ENCODE results near the gene HIVEP3. TPM values are rescaled to one million over a fixed set of nuclear protein-coding genes. Genes with fewer than 3 reads are reported as not detected.
A peak's percentile ranks its signal among the peaks of the same experiment; 100 is the strongest.

HIVEP3 gene
- total RNA-seq, 4 donors from 2014 or later, result 6.1 to 10.1 (median 7.8) TPM

DNA sequence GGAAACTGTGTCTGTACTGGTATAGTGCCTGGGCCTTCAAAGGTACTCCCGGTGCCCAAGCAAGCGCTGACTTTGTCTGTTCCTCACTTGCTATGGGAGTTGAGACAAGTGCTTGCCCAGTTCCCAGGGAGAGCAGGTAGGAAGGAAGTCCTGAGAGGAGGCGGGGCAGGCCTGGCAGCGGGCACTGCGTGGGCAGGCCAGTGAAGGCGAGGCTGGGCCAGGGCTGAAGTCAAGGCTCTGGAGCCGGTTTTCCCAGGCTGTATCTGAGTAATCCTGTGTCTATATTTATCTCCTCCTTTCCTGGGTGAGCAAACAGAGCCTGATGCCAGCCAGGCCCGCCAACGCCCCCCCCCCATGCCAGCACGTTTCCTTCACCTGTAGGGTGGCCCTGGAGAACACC, 418.3 kb downstream of the HIVEP3 start:
- DNase-seq (ENCODE audit: low spot score) (no peak), ATAC-seq (ENCODE audit: low FRiP score) (peak; percentile 67)
- no peak for TF ChIP-seq CTCF (IDR thresholded peaks at IDR 0.05)

GRCh38 chr1:41499591-41499990, 419.1 kb downstream of the HIVEP3 start:
- no peak for TF ChIP-seq CTCF (IDR thresholded peaks at IDR 0.05)
- DNase-seq (ENCODE audit: low spot score), result no peak
- no peak for ATAC-seq (ENCODE audit: low FRiP score)

- ATAC-seq (ENCODE audit: low FRiP score) (no peak), DNase-seq (ENCODE audit: low spot score) (no peak)
- no peak for TF ChIP-seq CTCF (IDR thresholded peaks at IDR 0.05)
Observed at GRCh38 chr1:41498804-41499203, 419.9 kb downstream of the HIVEP3 start.

DNA sequence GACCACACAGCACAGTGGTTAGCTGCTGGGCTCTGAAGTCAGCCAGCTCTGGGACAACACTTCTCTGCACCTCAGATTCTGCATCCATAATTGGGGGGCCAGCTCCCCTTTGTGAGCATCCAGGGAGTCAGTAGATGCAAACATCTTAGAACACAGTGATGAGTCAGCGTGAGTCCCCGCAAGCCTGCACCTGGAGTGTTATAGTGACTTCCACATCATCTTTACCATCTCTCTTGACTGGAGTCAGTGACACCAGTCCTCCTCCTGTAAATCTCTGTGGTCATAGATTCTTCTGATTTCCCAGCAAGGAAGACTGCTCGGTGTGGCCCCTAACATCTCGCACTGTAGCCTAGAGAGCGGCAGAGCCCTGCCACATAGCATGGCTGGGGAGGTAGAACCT, 420.3 kb downstream of the HIVEP3 start:
- ATAC-seq (ENCODE audit: low FRiP score) (no peak), DNase-seq (ENCODE audit: low spot score) (no peak)
- no peak for TF ChIP-seq CTCF (IDR thresholded peaks at IDR 0.05)

DNA sequence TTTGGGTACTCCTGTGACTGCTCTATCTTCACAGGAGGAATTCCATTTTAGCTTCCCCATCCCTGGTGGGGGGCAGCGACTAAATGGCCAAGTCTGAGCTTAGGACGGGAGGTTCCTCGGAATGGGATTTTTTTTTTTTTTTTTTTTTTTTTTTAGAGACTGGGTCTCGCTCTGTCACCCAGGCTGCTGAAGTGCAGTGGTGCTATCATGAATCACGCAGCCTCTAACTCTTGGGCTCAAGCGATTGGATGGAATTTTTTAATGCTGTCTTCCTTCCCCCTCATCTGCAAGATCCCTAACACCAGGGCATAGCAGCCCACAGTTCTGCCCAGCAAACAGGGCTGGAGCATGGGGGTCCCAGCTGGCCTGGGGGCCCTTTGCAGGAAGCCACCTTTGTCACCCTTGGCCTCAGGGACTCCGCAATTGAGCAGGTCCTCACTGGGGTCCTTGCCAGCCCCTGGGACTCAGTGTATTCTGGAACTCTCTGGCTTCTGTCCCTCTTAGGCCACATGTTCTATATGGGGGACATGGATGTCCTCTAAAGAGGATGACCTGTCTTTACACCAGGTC, 421.2 kb downstream of the HIVEP3 start:
- no peak for DNase-seq (ENCODE audit: low spot score)
- TF ChIP-seq CTCF (IDR thresholded peaks at IDR 0.05), result no peak
- no peak for ATAC-seq (ENCODE audit: low FRiP score)

DNA sequence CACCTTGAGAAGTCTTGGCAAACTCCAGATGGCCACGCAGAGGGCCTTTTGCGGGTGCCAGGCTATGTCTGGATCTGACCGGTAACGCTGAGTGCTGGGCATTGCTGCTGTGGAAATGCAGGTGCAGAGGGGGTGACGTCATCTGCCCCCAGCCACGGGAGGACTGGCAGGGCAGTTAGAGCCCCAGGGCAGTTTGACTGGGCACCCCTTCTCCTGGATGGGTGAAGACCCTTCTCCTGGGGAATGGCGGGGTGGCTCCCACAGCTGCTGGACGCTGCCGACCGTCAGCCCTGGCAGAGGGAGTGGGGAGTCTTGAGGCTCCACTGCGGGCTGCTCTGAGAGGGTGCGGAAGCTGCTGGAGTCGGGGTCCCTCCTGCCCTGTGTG, 421.7 kb downstream of the HIVEP3 start:
- ATAC-seq (ENCODE audit: low FRiP score), result no peak

More for the DNA sequence above, 421.7 kb downstream of the HIVEP3 start:
- DNase-seq (ENCODE audit: low spot score), result no peak
- no peak for TF ChIP-seq CTCF (IDR thresholded peaks at IDR 0.05)

All from omental fat pad (tissue), 4 donors.